Left cardiac atrium (tissue), 4 donors: ENCODE measurements around the gene GATA3. TPM values are rescaled to one million over a fixed set of nuclear protein-coding genes. Genes with fewer than 3 reads are reported as not detected.

ENCODE experiments used
- ATAC-seq, 2 donors: fragments of 200-7000 bp; cut with Tn5 transposase; one replicate each; pipeline ENCODE4 v1.9.1; 2020; ENCODE audit warnings: mild to moderate bottlenecking in 2 of 2, moderate library complexity in 2 of 2
- DNase-seq: peaks from one replicate; pipeline ENCODE4 v3.0.0-alpha.2; 2020
- intact Hi-C, 2 donors: fragments of 100-400 bp; cut with DNase I; formaldehyde crosslinking; loops; one replicate each; pipeline versions ENCODE4 v1.14.1 to v1.15.1; 2022 to 2023
- total RNA-seq, 2 donors: library from RNA; stranded (reverse); fragmentation: NEBNext Ultra II Directional; extraction: Animal tissue kit (Norgen Biotek cat#: 25700); gene quantifications; one replicate each; pipeline ENCODE4 v1.2.1, GENCODE V29; 2021
- donor health status: DM: no; HTN: yes; CAD: no.
- donor health status: DM: no; HTN: yes; CAD: no; lungs with severe emphysema.
- donor health status: DM: yes; HTN: yes; CAD: no.
- donor health status: Dilated cardiomyopathy.

The GATA3 gene
- total RNA-seq, 2 donors from 2014 or later = 1.9 to 2.1 TPM

- no peak for DNase-seq
- intact Hi-C loops = no loop called here
- ATAC-seq = no peak
Measured at GRCh38 chr10:8115618-8115980, 61.1 kb downstream of the GATA3 start.

GRCh38 chr10:8116474-8116873 is 62.0 kb downstream of the GATA3 start:
- intact Hi-C loops = no loop called here
- DNase-seq (no peak), ATAC-seq (no peak)

DNA sequence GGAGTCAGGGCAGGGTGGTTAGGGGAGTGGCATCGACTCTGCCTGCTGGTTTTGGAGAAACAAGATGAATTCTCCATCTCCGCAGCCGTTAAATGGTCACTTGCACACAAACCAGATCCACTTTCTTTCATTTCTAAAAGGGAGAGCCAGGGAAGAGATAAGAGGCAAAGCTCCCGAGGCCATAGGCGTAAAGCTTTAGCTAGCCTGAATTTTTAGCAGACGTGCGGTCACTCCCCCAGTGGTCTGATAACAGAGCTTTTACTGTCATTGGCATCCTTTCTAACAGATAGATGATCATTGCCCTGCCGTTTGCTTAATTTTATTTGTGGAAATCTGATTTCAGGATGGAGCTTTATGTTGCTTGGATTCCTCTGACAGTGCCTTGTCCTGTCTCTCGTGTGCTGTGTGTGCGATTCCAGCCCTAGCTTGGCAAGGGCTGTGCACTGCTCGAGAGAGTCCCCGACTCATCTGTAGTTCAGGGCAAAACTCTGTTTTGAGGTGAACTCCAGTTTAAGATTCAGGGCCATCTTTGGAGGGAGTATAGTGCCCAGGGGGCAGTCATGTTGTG is 62.5 kb downstream of the GATA3 start:
- intact Hi-C loops = no loop called here
- ATAC-seq (no peak), DNase-seq (no peak)

GRCh38 chr10:8121201-8121890 is 66.9 kb downstream of the GATA3 start:
- ATAC-seq = no peak
- DNase-seq = no peak
- intact Hi-C loops = no loop called here

DNA sequence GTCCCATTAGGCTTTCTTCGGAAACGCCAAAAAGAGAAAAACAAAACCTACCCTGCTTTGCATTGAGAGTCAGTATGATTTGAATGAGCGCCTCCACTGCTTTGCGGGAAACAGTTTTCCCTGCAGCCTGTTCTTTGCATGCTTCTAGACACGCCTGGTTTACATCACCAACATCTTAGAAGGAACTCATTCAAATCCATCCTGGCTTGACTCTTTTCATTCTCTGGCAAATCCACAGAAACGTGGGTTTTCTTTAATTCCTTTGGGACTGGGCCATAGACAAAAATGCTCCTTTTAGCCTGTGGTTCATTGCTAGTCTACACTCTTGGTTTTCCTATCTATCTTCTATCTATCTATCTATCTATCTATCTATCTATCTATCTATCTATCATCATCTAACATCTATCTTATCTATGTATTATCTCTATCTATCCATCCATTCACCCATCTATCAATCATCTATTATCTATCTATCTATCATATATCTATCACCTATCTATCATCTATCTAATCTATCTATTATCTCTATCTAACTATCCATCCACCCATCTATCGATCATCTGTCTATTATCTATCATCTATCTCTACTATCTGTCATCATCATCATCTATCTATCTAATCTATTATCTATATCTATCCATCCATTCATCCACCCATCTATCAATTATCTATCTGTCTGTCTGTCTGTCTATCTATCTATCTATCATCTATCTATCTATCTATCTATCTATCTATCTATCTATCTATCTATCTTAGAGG is 68.3 kb downstream of the GATA3 start:
- ATAC-seq = no peak
- DNase-seq = no peak
- intact Hi-C loops = no loop called here

DNA sequence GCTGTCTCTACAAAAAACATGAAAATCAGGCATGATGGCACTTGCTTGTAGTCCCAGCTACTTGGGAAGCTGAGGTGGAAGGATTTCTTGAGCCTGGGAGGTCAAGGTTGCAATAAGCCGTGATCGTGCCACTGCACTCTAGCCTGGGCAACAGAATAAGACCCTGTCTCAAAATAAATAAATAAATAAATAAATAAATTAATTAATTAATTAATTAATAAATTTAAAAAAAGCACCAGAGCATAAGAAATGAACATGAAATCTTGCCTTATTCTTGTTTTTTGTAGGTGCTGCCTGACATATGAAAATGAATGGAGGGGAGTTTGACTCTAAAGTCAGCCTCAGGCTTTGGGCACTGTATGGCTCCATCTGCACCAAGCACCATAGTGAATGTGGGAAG is 69.9 kb downstream of the GATA3 start:
- intact Hi-C loops = no loop called here

More for the DNA sequence above, 69.9 kb downstream of the GATA3 start:
- DNase-seq (no peak), ATAC-seq (no peak)

Other genes starting within 250 kb of the GATA3 start
- 1 to 10 TPM; 8.0 to 9.3 TPM for gene TAF3, start 236.2 kb upstream of the GATA3 start, total RNA-seq